ENCODE measurements around the gene ANKRD33B.

- TF ChIP-seq CTCF (conservative IDR thresholded peaks at IDR 0.05 in 1 of 2, IDR thresholded peaks at IDR 0.05 in 1 of 2; ENCODE audit: low read depth in 1 of 2, low read length in 2 of 2), result no peak
- no peak for TF ChIP-seq EZH2 (IDR thresholded peaks at IDR 0.05; ENCODE audit: low read length, missing control alignments)
Measured at GRCh38 chr5:10630126-10630525, 66.3 kb downstream of the ANKRD33B start.

All from fibroblast of lung (primary cell).